ENCODE measurements around the gene DPP6.
A peak's percentile ranks its signal among the peaks of the same experiment; 100 is the strongest.

Gene DPP6

DNA sequence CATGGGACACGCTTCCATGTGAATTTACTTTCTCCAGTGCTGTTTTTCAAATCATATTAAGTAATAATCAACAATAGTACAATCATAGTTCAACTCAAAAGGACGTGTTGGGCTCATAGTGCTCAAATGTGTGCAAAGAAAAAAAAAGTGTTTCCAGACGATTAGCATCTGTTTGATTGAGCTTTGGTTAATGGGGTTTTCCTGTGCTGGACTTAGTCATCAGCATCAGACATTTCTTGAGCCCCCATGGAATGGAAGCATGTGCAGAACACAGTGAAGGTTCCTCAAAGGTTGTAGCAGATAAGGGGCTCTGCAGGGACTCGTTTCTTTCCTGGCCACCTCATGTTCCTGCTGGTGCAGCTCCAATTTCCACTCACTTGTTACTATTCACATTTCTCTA, 716.8 kb downstream of the DPP6 start:
- DNase-seq (ENCODE audit: low read depth in 2 of 2) = no peak

DNA sequence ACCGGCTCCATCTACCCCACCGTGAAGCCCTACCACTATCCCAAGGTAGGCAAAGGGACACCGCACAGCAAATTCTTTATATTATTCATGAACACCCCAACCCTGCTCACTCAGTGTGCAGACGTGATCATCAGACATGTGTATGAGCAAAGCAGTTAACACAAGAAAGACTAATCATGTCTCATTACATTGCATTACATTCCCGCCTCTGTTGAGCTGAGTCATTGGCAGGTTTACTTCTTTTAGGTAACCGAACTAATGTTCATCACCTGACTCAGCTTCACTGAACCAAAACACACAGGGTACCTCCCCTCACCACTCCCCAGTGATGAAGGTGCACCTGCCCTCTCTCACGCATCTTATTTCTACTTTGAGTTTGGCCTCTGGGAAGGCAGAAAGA, 717.3 kb downstream of the DPP6 start:
- no peak for DNase-seq (ENCODE audit: low read depth in 2 of 2)

DNA sequence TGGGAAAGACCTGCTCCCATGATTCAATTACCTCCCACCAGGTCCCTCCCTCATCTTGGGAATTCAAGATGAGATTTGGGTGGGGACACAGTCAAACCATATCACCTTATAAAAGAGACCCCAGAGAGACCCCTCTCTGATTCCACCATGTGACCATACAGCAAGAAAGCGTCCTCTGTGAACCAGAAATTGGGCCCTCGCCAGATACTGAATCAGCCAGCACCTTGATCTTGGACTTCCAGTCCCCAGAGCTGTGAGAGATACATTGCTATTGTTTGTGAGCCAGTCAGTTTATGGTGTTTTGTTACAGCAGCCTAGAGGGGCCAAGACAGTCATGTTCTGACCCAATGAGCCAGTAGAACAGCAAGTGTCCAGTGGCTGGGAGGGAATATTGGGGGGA, 718.2 kb downstream of the DPP6 start:
- DNase-seq (ENCODE audit: low read depth in 2 of 2) = no peak

DNA sequence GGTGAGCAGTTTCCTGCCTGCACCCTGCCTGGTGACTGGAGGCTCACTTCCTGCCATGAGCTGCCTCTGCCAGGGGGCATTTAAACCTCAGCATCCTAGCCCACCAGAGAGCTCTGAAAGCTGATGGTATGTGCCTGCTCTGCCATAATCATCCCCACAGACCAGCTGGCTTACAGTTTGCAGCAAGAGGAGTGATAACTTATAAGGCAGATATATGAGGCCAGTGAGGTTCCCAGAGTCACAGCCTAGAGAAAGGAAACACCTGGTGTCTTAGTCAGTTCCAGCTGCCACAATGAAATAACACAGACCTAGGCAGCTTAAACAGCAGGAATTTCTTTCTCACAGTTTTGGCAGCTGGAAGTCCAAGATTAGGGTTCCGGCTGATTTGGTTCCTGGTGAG, 718.8 kb downstream of the DPP6 start:
- no peak for DNase-seq (ENCODE audit: low read depth in 2 of 2)

GRCh38 chr7:154774303-154774969, 722.2 kb downstream of the DPP6 start:
- no peak for DNase-seq (ENCODE audit: low read depth in 2 of 2)

DNA sequence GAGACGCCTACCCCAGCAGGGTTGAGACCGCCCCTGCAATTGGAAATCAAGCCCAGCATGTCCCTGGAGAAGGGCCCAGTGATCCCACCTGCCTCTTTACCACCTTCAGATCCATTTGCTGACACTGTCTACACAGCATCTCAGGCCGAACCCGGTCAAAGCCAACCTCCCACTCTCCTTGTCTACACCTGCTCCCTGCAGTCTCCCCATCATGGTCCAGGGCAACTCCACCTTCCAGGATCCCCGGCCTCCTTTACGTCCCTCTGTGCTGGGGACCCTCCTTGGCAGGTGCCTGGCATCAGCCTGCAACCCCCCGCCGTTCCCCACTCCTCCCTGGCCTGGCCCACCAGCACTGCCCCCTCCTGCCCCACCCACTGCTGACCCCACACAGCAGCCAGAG, 723.5 kb downstream of the DPP6 start:
- DNase-seq (ENCODE audit: low read depth in 2 of 2) = no peak

DNA sequence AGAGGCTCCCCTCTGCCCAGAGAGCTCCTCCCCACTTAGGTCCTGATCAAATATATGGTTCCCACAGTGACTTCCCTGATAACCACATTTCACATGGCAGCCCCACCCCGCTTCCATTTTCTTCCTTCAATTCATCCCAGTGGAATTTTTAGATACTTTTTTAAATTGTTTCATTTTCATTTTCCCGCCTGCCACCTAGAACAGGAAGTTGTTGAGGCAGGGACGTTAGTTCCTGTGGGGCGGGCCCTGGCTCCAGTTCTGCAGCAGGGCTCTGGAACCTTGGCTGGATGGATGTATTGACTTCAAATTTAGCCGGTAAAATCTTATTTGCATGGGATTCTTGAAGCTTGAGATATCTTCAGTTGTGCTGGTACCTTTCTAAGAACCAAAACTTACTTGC, 724.2 kb downstream of the DPP6 start:
- no peak for DNase-seq (ENCODE audit: low read depth in 2 of 2)

DNA sequence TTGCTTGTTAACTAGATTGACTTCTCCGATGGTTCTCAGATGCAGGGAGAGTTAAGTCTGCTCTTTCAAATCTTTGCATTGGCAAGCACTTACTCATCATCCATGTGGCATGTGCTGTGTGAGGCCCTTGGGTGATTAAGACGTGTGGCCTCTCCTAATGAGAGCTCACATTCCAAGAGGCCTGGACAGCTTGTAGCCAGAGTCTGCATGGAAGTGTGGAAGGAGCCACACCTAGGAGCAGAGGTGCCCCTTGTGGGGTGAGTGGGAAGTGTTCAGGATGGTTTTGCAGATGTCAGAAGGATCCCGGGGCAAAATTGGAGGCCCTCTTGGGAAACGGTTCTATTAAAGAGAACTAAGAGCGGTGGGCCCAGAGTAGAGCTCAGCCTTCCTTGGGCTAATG, 724.8 kb downstream of the DPP6 start:
- peak; percentile 20 to 21 for DNase-seq (ENCODE audit: low read depth in 2 of 2)

DNA sequence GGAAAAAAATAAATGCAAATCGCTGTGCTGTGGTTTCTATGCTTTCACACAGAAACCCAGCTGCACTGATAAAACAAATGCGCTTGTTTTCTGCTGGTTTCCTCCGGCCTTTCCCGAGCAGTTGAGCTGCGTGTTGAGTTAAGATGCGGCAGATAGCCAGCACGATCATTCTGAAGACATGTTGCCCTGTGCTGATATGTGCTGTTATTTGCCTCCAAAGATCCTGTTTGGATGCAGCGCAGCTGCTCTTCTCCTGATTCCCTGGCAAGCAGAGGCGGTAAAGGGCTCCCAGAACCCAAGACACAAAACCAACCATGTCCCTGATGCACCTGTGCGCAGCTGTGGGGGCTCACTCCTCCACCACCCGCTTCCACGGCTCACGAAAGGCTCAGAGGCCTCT, 725.3 kb downstream of the DPP6 start:
- no peak for DNase-seq (ENCODE audit: low read depth in 2 of 2)

- DNase-seq (ENCODE audit: low read depth in 2 of 2) = no peak
Observed at GRCh38 chr7:154777908-154778307, 725.7 kb downstream of the DPP6 start.

- DNase-seq (ENCODE audit: low read depth in 2 of 2) = no peak
Observed at GRCh38 chr7:154781369-154782303, 729.4 kb downstream of the DPP6 start.

DNA sequence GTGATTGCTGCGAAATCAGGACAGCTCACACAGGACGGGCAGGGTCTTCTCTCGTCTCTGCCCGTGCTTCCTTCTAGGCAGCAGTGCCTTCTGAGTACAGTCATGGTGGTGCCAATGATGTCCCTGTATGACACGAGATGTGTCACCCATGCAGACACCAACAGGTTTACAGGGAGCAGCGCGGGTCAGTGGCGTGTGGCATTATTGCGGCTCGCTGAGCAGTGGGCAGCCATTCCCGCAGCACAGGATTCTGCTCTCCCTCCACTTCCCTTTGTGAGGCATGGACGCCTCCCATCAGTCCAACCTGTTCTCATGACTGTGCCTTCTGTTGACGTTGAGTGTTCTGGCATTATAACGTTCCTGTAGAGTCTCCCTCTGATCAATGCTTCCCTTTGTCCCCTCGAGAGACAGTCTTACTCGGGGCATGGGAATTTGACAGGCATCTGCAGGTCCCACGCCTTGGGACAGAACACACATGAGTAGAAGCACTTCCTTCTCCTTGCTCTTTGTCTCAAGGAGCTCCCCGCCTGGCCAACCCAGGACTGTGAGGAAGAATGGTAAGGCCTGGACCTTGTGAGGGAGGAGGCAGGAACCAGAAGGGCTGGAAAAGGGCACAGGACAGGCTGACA, 731.2 kb downstream of the DPP6 start:
- no peak for DNase-seq (ENCODE audit: low read depth in 2 of 2)

DNA sequence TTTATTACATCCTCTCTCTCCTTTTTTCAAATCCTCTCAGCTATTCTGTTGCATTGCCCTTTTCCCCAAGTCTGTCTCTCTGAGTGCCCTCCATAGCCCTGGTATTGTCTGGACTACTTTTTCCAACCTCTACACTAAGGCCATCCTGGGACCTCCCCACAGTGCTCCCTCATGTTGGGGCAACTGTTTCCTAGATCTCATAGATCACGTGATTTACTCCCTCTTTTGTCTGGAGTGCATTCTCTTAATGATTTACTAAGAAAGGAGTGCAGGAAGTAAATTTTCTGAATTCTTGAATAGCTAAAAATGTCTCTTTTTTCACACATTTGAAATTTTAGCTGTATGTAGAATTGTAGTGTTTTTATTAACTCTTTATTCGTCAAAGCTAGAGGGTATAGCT, 733.7 kb downstream of the DPP6 start:
- no peak for DNase-seq (ENCODE audit: low read depth in 2 of 2)

DNA sequence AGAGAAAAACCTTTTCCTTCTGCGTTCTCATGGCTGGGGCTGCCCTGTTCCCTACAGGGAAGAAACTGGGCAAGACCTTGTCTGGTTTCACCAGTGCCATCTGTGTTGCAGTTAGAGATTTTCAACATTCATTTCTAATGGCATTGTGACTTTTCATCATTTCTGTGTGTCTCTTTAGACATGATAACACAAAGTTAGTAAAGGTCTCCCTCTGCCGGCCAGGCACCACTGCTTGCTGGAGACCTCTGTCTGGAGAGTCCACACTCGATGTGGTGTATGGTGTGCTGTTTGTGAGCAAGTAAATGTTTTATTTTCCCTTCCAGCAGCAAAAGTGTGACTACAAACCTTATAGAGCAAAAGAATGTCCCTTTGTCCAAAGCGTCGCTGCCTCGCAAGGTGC, 737.2 kb downstream of the DPP6 start:
- no peak for DNase-seq (ENCODE audit: low read depth in 2 of 2)

GRCh38 chr7:154791611-154792010, 739.4 kb downstream of the DPP6 start:
- no peak for DNase-seq (ENCODE audit: low read depth in 2 of 2)

GRCh38 chr7:154792436-154793055, 740.3 kb downstream of the DPP6 start:
- no peak for DNase-seq (ENCODE audit: low read depth in 2 of 2)

GRCh38 chr7:154794147-154794780, 742.1 kb downstream of the DPP6 start:
- DNase-seq (ENCODE audit: low read depth in 2 of 2) = no peak

- no peak for DNase-seq (ENCODE audit: low read depth in 2 of 2)
Observed at GRCh38 chr7:154795014-154795413, 742.8 kb downstream of the DPP6 start.

- no peak for DNase-seq (ENCODE audit: low read depth in 2 of 2)
Observed at GRCh38 chr7:154795437-154795836, 743.2 kb downstream of the DPP6 start.

- DNase-seq (ENCODE audit: low read depth in 2 of 2) = no peak
Observed at GRCh38 chr7:154804449-154804848, 752.3 kb downstream of the DPP6 start.

DNA sequence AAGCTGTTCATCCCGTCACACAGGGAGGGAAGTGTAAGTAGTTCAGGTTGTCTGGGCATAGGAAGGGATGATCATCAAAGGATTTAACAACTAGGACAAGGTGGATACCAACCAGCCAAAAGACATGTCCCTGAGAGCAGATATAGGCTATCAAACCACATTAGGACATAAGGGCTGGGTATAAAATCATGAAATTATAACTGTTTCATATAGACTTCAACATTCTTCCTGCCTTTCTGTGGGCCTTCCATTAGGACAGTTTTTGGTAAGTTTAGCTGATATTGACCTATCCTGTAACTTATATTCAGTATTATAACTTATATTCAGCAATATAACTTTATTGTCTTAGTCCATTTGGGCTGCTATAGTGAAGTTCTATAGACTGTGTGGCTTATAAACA, 759.8 kb downstream of the DPP6 start:
- DNase-seq (ENCODE audit: low read depth in 2 of 2) = no peak

All from fibroblast of skin of left biceps (primary cell).